Stimulated activated CD4-positive, alpha-beta T cell treated with anti-CD3 and anti-CD28 coated beads, Interleukin-12 subunit alpha, Interleukin-12 subunit beta, amount 100 ng/mL, for 24 hours (primary cell): ENCODE results near the gene OGA.

Experiments
- DNase-seq, 2 experiments: peaks; one replicate each; pipeline ENCODE4 v3.0.0-alpha.2; 2020; ENCODE audit warnings: low read depth in 2 of 2

The OGA gene

GRCh38 chr10:101759309-101760247, 58.7 kb downstream of the OGA start:
- DNase-seq, result no peak

- no peak for DNase-seq
Observed at GRCh38 chr10:101758858-101759257, 59.4 kb downstream of the OGA start.

- DNase-seq, result no peak
Observed at GRCh38 chr10:101752241-101752640, 66.0 kb downstream of the OGA start.

GRCh38 chr10:101749047-101750016, 68.9 kb downstream of the OGA start:
- DNase-seq, result no peak

GRCh38 chr10:101748496-101748895, 69.7 kb downstream of the OGA start:
- no peak for DNase-seq

- no peak for DNase-seq
Observed at GRCh38 chr10:101745074-101745696, 73.1 kb downstream of the OGA start.

GRCh38 chr10:101744267-101744666, 74.0 kb downstream of the OGA start:
- no peak for DNase-seq

GRCh38 chr10:101741938-101742337, 76.3 kb downstream of the OGA start:
- DNase-seq, result no peak

GRCh38 chr10:101736666-101737065, 81.6 kb downstream of the OGA start:
- no peak for DNase-seq
